Smooth muscle cell (in vitro differentiated cells): ENCODE results near the gene RTTN. TPM values are rescaled to one million over a fixed set of nuclear protein-coding genes. Genes with fewer than 3 reads are reported as not detected.

ENCODE experiments used
- DNase-seq: peaks from one replicate; lab custom pipeline; 2025; ENCODE audit not compliant: unreplicated experiment; lab: John Stamatoyannopoulos, UW
- H2AFZ ChIP-seq: fragments of 200-600 bp; sonication (generic); 2 replicates; pipeline ENCODE4 v1.6.0; 2016; ENCODE audit warnings: antibody characterized with exemption, low read depth, mild to moderate bottlenecking
- H3F3A ChIP-seq: fragments of 200-600 bp; sonication (generic); 2 replicates; pipeline ENCODE4 v1.6.0; 2017; ENCODE audit warnings: antibody characterized with exemption, low read depth
- H3K27ac ChIP-seq: fragments of 200-600 bp; sonication (generic); 2 replicates; pipeline ENCODE4 v1.5.1; 2016; ENCODE audit warnings: low read depth, mild to moderate bottlenecking
- H3K27me3 ChIP-seq: fragments of 200-600 bp; sonication (generic); 2 replicates; pipeline ENCODE4 v1.6.1; 2016; ENCODE audit warnings: low read depth, mild to moderate bottlenecking
- H3K36me3 ChIP-seq: fragments of 200-600 bp; sonication (generic); 2 replicates; pipeline ENCODE4 v1.5.1; 2016; ENCODE audit warnings: low read depth
- H3K4me1 ChIP-seq: fragments of 200-600 bp; sonication (generic); 2 replicates; pipeline ENCODE4 v1.5.1; 2016; ENCODE audit warnings: low read depth
- H3K4me2 ChIP-seq: fragments of 200-600 bp; sonication (generic); 2 replicates; pipeline ENCODE4 v1.6.0; 2016; ENCODE audit warnings: mild to moderate bottlenecking
- H3K4me3 ChIP-seq: fragments of 200-600 bp; sonication (generic); 2 replicates; pipeline ENCODE4 v1.5.1; 2016; ENCODE audit warnings: mild to moderate bottlenecking
- H3K79me2 ChIP-seq: fragments of 200-600 bp; sonication (generic); 2 replicates; pipeline ENCODE4 v1.6.0; 2016; ENCODE audit warnings: low read depth, mild to moderate bottlenecking
- H3K9ac ChIP-seq: fragments of 200-600 bp; sonication (generic); 2 replicates; pipeline ENCODE4 v1.6.0; 2016; ENCODE audit warnings: low read depth
- H3K9me3 ChIP-seq: fragments of 200-600 bp; sonication (generic); replicated peaks from 2 replicates; pipeline ENCODE4 v1.5.1; 2016; ENCODE audit warnings: low read depth
- H4K20me1 ChIP-seq: fragments of 200-600 bp; sonication (generic); 2 replicates; pipeline ENCODE4 v1.6.0; 2016; ENCODE audit warnings: low read depth
- CTCF ChIP-seq: fragments of 200-600 bp; sonication (generic); IDR thresholded peaks from 2 replicates; pipeline ENCODE4 v1.5.1; 2017; ENCODE audit warnings: borderline replicate concordance, mild to moderate bottlenecking, antibody characterized with exemption; ENCODE audit not compliant: insufficient read depth, poor library complexity, severe bottlenecking
- WGBS: methylation state at CpG from one replicate; pipeline ENCODE4 v1.1.7; 2016; ENCODE audit warnings: low lambda C conversion rate; 5-methylcytosine and 5-hydroxymethylcytosine counted together
- polyA plus RNA-seq: library from polyadenylated mRNA; unstranded; fragments of >200 nt; fragmentation: Nextera tagmentation; extraction: Ambion mirVana; gene quantifications from 2 replicates; pipeline ENCODE4 v1.2.1, GENCODE V29; 2016
- total RNA-seq: library from RNA; depleted of rRNA; stranded (reverse); fragments of >200 nt; gene quantifications from 2 replicates; pipeline ENCODE4 v1.2.3, GENCODE V29; 2014

Gene RTTN
- total and polyA plus RNA-seq, 2 experiments from 2014 or later: 3.6 to 17.3 TPM

DNA sequence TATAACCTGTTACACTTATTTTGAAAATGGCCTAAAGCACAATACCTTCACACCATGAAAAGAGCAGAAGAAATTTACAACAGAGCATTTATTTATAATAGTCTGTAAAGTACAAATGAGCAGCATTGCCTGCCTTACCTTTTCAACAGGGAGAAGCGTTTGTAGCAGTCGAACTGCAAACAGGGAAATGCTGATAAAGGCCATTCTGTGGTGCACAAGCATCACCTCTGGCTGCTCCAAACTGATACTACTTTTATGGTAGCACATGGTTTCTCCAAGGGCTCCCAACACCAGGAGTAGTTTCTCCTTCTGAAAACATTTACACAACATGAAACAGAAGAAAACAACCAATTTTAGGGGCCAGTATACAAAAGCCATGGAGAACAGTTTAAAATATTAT is 28.9 kb downstream of the RTTN start:
- TF ChIP-seq CTCF: no peak
- Histone ChIP-seq H3K27me3 (no peaks in the 10 kb centered on the region), H4K20me1 (no peaks in the 10 kb centered on the region), H3K36me3 (no peaks in the 10 kb centered on the region), H3K9me3 (no peaks in the 10 kb centered on the region), H3K4me3 (no peak overlapping the region), H2AFZ (no peak overlapping the region), H3K4me2 (no peak overlapping the region), H3K9ac (no peak overlapping the region), H3K27ac (no peak overlapping the region), H3K79me2 (no peaks in the 10 kb centered on the region), H3F3A (no peaks in the 10 kb centered on the region), H3K4me1 (peaks cover 4% of the 10 kb centered on the region)
- 96% methylated on average over 2 of the region's 2 CpGs for WGBS
- DNase-seq: no peak

DNA sequence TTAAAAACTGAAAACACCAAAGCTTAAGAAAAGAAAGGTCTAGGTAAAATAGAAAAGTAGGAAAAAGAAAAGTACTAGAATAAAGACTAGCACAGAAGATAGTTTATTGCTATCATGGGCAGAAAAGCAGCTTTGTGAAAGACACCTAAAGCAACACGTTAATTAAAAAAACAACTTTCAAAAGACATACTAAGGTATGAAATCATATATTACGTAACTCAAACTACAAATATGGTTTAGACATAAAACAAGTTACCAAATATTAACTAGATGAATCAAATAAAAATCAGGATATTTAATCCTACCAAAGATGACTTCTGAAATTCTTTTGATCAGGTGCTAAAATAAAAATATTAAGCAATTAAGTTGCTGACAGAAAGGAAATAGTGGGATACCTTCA is 30.3 kb downstream of the RTTN start:
- no peak for DNase-seq
- Histone ChIP-seq H3F3A (no peaks in the 10 kb centered on the region), H3K9ac (no peak overlapping the region), H3K36me3 (no peaks in the 10 kb centered on the region), H3K4me2 (no peak overlapping the region), H3K27me3 (no peaks in the 10 kb centered on the region), H3K79me2 (no peaks in the 10 kb centered on the region), H3K4me1 (no peaks in the 10 kb centered on the region), H3K4me3 (no peak overlapping the region), H4K20me1 (no peaks in the 10 kb centered on the region), H3K27ac (no peak overlapping the region), H3K9me3 (no peaks in the 10 kb centered on the region), H2AFZ (no peak overlapping the region)
- WGBS: 98% methylated on average over 2 of the region's 2 CpGs
- no peak for TF ChIP-seq CTCF

- no peaks in the 10 kb centered on the region for H4K20me1 ChIP-seq
- no peaks in the 10 kb centered on the region for H3F3A ChIP-seq
- no peak overlapping the region for H3K9ac ChIP-seq
- H3K4me1 ChIP-seq: no peaks in the 10 kb centered on the region
- TF ChIP-seq CTCF: peak; percentile 53
- H3K79me2 ChIP-seq: no peaks in the 10 kb centered on the region
- H2AFZ ChIP-seq: no peak overlapping the region
- no peaks in the 10 kb centered on the region for H3K27me3 ChIP-seq
- no peak for DNase-seq
- H3K4me3 ChIP-seq: no peak overlapping the region
- H3K36me3 ChIP-seq: no peaks in the 10 kb centered on the region
- no peak overlapping the region for H3K27ac ChIP-seq
- no peaks in the 10 kb centered on the region for H3K9me3 ChIP-seq
- no peak overlapping the region for H3K4me2 ChIP-seq
Observed at GRCh38 chr18:70172225-70172624, 33.3 kb downstream of the RTTN start.

DNA sequence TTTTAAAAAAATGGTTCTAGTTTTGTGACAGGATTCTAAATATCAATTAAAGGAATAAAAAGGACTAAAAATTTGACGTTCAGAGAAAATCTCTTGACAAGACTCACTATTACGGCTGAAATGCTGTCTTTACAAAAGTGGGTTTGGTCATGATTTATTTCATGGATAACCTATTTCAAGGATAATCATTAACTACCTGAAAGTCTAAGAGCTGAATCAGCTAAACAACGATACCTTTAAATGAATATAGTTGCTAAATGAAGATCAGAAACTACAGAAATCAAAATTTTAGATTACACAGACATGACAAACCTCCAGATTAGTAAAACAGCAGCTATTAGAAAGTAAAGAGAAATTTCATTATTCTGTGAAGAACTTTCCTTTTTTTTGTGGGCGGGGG is 35.7 kb downstream of the RTTN start:
- no peaks in the 10 kb centered on the region for H3K9me3 ChIP-seq
- 96% methylated on average over 4 of the region's 4 CpGs for WGBS
- no peaks in the 10 kb centered on the region for H3K79me2 ChIP-seq
- no peak overlapping the region for H3K27ac ChIP-seq
- H3F3A ChIP-seq: no peaks in the 10 kb centered on the region
- no peak overlapping the region for H3K4me3 ChIP-seq
- H3K9ac ChIP-seq: no peak overlapping the region
- DNase-seq: no peak
- no peak overlapping the region for H3K4me2 ChIP-seq
- no peak overlapping the region for H2AFZ ChIP-seq
- no peaks in the 10 kb centered on the region for H4K20me1 ChIP-seq
- H3K36me3 ChIP-seq: no peaks in the 10 kb centered on the region
- TF ChIP-seq CTCF: no peak
- H3K27me3 ChIP-seq: no peaks in the 10 kb centered on the region
- no peaks in the 10 kb centered on the region for H3K4me1 ChIP-seq
